NCI-H2081 treated with DMSO at 0.1 percent for 48 hours (cell line): ENCODE results near the gene PRICKLE2.

Experiments
- DNase-seq: peaks from one replicate; lab custom pipeline; 2025; lab: John Stamatoyannopoulos, UW

PRICKLE2 gene

GRCh38 chr3:64067506-64068346 lies 157.5 kb downstream of the PRICKLE2 start:
- DNase-seq, result no peak

DNA sequence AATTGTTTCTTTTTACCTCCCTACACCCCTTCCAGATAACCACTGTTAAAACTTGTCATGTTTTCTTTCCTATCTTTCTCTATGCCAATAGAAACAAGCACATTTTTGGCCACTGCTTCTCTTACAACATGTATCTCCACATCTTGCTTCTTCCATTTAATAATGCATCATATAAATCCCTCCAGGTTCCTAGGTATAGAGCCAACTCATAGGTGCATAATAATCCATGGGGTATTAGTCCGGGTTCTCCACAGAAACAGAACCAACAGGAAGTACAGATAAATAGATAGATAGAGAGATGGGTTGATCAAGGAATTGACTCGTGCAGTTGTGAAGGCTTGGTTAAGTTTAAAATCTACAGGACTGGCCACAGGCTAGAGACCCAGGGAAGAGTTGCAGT lies 160.5 kb downstream of the PRICKLE2 start:
- DNase-seq, result no peak

GRCh38 chr3:64063983-64064438 lies 161.3 kb downstream of the PRICKLE2 start:
- DNase-seq, result no peak

DNA sequence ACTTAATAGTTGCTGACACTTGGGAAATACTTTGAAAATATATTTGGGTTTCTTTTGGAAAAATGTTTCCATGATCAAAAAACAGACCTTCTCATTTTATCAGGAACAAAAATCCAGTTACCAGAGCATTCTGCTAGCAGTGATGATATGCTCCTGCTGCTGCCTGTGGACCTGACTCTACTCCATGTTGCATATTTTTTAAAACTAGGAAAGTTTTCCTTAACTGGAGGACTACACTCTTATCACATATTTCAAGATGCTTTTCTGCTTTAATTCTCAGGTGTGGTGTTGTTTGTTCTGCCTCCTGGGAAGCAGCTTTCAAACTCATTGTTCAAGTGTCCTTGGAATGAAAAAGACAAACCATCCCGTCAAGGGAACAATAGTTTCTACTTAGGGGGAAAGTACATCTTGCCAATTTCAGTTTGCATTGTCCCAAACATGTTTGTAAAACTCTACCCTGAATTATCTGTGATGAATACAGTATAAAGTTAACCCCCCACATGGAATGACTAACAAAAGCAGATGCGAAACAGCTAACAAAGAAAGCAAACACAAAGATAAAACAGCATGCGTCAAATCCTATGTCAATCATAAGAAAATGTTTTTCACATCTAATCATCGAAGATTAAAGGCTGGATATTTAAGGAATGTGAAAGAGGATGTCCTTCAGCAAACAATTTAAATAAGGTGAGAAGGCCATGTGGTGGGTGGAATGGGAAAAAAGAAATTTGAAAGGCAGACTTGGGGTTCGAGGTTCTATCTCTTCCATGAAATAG lies 161.9 kb downstream of the PRICKLE2 start:
- DNase-seq, result no peak

- no peak for DNase-seq
Observed at GRCh38 chr3:64061628-64062027, 163.6 kb downstream of the PRICKLE2 start.

- no peak for DNase-seq
Observed at GRCh38 chr3:64059484-64060175, 165.6 kb downstream of the PRICKLE2 start.

DNA sequence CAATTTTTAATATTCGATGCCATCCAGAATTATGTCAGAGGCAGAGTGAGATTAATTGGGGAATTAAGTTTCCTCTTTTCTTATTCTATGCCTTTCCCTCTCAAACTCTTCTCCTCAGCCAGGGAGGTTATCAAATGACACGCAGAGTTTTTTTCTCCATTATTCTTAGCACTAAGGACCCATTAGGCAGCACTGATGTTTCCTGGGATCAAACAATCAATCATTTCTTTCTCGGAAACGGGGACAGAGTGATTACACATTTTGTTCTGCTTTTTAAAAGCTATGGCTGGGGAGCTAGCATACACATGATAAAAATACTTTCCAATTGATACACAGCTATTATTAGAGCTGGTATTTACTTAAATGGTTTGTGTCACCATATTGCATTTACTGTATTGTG lies 166.7 kb downstream of the PRICKLE2 start:
- DNase-seq, result no peak

DNA sequence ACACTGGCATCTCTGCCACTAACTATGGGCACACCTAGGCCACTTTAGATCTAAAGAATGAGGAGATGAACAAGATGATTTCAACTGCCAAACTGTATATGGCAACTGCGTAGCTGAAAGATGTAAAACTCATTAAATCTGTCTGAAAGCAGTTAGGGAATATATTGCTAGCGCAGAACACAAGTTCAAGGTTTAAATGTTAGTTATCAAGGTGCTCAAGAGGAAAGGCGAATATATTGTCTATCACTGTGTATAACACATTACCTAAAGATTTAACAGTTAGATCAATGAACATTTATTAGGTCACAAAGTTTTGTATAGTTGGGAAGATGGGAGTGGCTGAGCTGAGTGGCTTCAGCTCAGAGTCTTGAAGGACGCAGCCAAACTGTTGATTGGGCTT lies 168.0 kb downstream of the PRICKLE2 start:
- DNase-seq, result no peak

GRCh38 chr3:64056606-64057180 lies 168.6 kb downstream of the PRICKLE2 start:
- no peak for DNase-seq

- DNase-seq, result no peak
Observed at GRCh38 chr3:64055076-64055475, 170.2 kb downstream of the PRICKLE2 start.

DNA sequence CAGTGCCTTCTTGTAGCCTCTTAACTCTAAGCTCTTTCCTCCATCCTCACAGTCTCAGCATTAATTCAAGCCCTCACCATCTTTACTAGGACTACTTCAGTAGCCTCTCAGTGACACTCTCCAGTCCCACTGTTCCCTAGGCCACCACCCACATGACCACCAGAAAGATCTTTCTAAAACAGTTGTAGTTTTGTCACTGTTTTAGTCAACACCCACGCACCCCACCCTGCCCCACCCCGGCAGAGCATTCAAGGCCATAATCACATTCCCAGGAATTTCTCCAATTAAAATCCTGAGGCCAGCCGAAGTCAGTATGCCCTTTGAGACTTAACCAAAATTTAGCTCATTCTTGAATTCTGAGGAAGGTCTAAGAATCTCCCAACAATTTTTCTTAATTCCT lies 170.8 kb downstream of the PRICKLE2 start:
- no peak for DNase-seq

GRCh38 chr3:64053581-64053980 lies 171.7 kb downstream of the PRICKLE2 start:
- DNase-seq, result no peak

- no peak for DNase-seq
Observed at GRCh38 chr3:64053117-64053516, 172.1 kb downstream of the PRICKLE2 start.

DNA sequence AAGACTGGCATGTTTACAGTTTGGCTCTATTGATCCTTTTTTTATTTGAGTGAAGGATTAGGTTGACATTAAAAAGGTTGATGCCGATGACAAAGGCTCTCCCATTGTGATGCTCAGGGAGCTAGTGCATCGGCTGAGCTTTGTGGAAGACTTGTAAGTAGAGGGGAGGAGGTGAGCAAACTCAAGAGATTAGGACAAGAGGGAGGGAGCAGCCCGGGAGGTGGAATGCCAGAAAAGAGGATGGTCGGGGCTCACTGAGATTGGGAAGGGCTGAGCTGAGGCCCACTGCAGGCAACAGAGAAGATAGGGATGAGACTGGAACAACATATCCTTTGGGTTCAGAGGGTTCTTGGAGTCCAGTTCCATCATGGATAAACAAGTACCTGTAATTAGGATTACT lies 175.4 kb downstream of the PRICKLE2 start:
- DNase-seq, result no peak

DNA sequence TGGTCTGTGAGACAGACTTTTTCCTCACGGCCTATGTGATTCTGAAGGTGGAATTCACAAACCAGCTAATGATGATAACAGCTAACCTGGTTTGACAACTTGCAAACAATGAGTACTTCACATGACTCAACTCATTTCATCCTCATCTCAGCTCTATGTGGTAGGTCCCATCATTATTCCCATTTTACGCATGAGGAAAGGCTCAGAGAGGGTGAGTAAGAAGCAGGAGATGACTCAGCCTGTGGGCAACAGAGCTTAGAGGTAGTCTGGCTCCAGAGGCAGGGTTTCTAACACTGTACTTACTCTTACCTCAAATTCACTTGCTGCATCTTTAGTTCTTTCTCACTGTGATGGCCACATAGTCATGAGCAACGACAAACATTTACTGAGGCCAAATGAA lies 176.1 kb downstream of the PRICKLE2 start:
- no peak for DNase-seq

GRCh38 chr3:64048631-64049061 lies 176.6 kb downstream of the PRICKLE2 start:
- no peak for DNase-seq

- DNase-seq, result no peak
Observed at GRCh38 chr3:64047787-64048186, 177.5 kb downstream of the PRICKLE2 start.

DNA sequence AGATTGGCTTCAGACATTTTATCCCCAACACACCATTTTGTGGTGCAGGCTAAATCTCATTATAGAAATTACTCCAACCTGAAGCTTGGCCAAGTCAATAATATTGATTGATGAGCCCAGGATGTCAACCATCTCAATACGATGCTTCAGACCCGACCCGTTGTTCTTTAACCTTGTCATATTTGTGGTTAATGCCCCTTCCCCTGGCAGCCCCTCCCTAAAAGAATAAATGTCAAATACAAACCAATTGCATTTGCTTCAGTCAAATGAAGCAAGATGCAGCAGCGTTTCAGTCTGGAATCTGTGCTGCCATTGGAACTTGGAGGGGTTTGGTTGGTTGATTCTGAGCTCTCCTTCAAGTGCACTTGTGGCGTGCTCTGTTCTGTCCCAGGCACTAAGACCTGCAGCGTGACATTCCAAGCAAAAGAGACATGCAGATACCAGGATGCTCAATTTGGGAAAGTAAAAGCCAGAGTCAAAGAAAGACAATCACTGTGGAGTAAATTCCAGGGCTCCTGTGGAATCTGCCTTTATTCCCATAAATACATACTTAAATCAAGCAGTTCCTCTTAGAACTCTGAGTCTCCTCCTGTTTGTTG lies 178.2 kb downstream of the PRICKLE2 start:
- DNase-seq, result no peak

DNA sequence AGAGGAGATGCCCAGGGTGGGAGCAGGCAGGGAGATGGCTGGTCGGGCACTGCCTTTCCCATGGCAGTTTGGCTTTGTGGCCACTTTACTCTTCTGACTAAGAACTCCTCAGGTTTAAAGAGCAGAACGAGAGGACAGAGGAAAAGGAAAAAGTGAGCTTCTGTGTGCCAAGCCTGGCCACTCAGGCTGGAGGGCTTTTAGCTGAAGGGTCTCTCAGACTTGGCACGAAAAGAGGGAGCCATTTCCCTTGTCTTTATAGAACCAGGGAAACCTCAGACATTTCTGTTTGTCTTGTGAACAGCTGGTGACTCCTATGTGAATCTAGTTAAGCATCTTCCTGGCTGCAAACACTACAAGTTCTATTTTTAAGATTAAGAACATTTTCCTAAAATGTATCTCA lies 178.7 kb downstream of the PRICKLE2 start:
- DNase-seq, result no peak

DNA sequence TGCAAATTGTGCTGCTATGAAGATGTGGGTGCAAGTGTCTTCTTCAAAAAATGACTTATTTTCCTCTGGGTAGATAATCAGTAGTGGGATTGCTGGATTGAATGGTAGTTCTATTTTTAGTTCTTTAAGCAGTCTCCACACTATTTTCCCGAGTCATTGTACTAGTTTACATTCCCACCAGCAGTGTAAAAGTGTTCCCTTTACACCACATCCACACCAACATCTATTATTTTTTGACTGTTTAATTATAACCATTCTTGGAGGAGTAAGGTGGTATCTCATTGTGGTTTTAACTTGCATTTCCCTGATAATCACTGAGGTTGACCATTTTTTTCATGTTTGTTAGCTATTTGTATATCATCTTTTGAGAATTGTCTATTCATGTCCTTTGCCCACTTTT lies 182.3 kb downstream of the PRICKLE2 start:
- DNase-seq, result no peak
